Left lung (tissue), 10 donors: ENCODE data around the gene SMCHD1. TPM values are rescaled to one million over a fixed set of nuclear protein-coding genes. Genes with fewer than 3 reads are reported as not detected.
A peak's percentile ranks its signal among the peaks of the same experiment; 100 is the strongest.
"Not testable (repeated sequence)": the region's sequence is repeated elsewhere in the genome, so short reads cannot be mapped to it uniquely, and the experiment has no call there.

Source experiments
- ATAC-seq: fragments of 200-7000 bp; cut with Tn5 transposase; one replicate; pipeline ENCODE4 v1.9.1; 2020; ENCODE audit warnings: moderate library complexity
- DNase-seq, 4 donors: peaks; one replicate each; pipeline ENCODE4 v3.0.0-alpha.2; 2013 to 2020
- H3K27ac ChIP-seq, 2 donors: fragments of 200-600 bp; sonication (generic) in 1 of 2; one replicate each; pipeline versions ENCODE4 v1.5.0 to v1.8.0; 2020 to 2021
- H3K27me3 ChIP-seq, 2 donors: fragments of 200-600 bp; sonication (generic) in 1 of 2; one replicate each; pipeline versions ENCODE4 v1.5.0 to v1.8.0; 2020 to 2021
- H3K36me3 ChIP-seq, 2 donors: fragments of 200-600 bp; sonication (generic) in 1 of 2; one replicate each; pipeline versions ENCODE4 v1.5.0 to v1.8.0; 2020 to 2021
- H3K4me1 ChIP-seq, 2 donors: fragments of 200-600 bp; one replicate each; pipeline ENCODE4 v1.8.0; 2021
- H3K4me3 ChIP-seq, 2 donors: fragments of 200-600 bp; sonication (generic) in 1 of 2; one replicate each; pipeline versions ENCODE4 v1.5.0 to v1.8.0; 2020 to 2021; ENCODE audit warnings: mild to moderate bottlenecking in 1 of 2
- H3K9me3 ChIP-seq, 2 donors: fragments of 200-600 bp; sonication (generic) in 1 of 2; one replicate each; pipeline versions ENCODE4 v1.5.0 to v1.8.0; 2020 to 2021
- intact Hi-C, 2 donors: fragments of 100-400 bp; cut with DNase I; formaldehyde crosslinking; loops; one replicate each; pipeline versions ENCODE4 v1.11.2 to v1.14.2; 2022
- polyA plus RNA-seq, 6 donors: library from polyadenylated mRNA; unstranded; fragments of 120-200 nt; gene quantifications; one replicate each; pipeline ENCODE4 v1.2.1, GENCODE V29; 2013; ENCODE audit not compliant: insufficient read length in 6 of 6
- total RNA-seq, 2 donors: library from RNA; stranded (reverse); fragmentation: NEBNext Ultra II Directional; extraction: Animal tissue kit (Norgen Biotek cat#: 25700); gene quantifications; one replicate each; pipeline ENCODE4 v1.2.1, GENCODE V29; 2021
- TF ChIP-seq, protein P1 (sequence below), 2 donors: fragments of 200-600 bp; sonication (generic) in 1 of 2; IDR thresholded peaks; one replicate each; pipeline versions ENCODE4 v1.5.0 to v1.8.0; 2021; ENCODE audit warnings: antibody characterized with exemption in 2 of 2
- donor health status: DM: no; HTN: yes; CAD: no.
- donor health status: DM: no; HTN: no; CAD: no.

The SMCHD1 gene
- total and polyA plus RNA-seq, 8 donors = 42.3 to 83.1 (median 72.2) TPM

DNA sequence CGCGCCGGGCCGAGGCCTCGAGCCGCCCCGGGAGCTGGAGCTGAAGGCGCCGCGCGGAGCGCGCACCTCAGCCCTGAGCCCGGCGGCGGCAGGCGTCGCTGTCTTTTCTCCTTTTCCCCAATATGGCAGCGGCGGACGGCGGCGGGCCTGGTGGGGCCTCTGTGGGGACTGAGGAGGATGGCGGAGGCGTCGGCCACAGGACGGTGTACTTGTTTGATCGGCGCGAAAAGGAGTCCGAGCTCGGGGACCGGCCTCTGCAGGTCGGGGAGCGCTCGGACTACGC, 369 bp downstream of the SMCHD1 start:
- Histone ChIP-seq H3K36me3 (no peaks in the 10 kb centered on the region), H3K27me3 (no peaks in the 10 kb centered on the region), H3K27ac (peak overlapping the region; percentile 96 to 99), H3K4me3 (peak overlapping the region; percentile 67 to 96), H3K4me1 (peaks cover 12 to 58% of the 10 kb centered on the region in 2 donors), H3K9me3 (no peaks in the 10 kb centered on the region)
- DNase-seq (no peak), ATAC-seq (no peak)
- intact Hi-C loops = no loop called here
- TF ChIP-seq, protein P1, sequence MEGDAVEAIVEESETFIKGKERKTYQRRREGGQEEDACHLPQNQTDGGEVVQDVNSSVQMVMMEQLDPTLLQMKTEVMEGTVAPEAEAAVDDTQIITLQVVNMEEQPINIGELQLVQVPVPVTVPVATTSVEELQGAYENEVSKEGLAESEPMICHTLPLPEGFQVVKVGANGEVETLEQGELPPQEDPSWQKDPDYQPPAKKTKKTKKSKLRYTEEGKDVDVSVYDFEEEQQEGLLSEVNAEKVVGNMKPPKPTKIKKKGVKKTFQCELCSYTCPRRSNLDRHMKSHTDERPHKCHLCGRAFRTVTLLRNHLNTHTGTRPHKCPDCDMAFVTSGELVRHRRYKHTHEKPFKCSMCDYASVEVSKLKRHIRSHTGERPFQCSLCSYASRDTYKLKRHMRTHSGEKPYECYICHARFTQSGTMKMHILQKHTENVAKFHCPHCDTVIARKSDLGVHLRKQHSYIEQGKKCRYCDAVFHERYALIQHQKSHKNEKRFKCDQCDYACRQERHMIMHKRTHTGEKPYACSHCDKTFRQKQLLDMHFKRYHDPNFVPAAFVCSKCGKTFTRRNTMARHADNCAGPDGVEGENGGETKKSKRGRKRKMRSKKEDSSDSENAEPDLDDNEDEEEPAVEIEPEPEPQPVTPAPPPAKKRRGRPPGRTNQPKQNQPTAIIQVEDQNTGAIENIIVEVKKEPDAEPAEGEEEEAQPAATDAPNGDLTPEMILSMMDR (IDR thresholded peaks at IDR 0.05) = no peak

DNA sequence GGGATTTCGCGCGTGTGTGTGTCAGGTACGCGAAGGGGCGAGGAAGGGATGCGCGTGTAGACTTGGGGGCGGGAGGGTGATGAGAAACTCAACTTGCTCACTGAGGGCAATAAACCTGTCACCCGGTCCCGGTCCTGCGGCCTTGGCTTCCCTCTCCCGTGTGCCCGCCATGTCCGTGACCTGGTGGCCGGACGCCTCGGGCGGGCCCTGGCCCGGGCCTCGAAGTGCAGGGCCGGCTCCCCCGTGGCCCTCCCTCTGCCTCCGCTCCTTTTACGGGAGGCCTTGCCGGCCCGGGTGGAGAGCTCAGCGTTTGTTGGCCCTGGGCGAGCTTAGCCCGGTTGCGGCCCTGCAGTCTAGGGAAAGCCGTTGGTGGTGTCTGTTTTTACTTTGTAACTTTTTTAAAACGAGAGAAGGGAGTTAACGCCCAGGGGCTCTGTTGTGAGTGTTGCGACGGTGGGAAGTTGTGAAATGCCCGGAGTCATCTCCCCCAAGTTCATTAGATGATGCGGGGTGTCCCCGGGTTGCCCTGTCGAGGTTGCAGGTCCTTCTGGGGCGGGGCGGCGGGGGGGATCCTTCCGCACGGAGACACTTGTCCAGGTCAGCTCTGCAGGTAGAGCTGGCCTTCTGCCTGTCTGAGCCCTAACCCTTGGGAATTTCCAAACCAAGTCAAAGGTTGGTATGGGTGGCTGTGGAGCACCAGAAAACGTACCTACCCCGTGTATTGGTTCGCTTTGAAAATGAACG, 883 bp downstream of the SMCHD1 start:
- no peaks in the 10 kb centered on the region for H3K27me3 ChIP-seq
- H3K36me3 ChIP-seq = no peaks in the 10 kb centered on the region
- peaks cover 12 to 60% of the 10 kb centered on the region in 2 donors for H3K4me1 ChIP-seq
- H3K9me3 ChIP-seq = no peaks in the 10 kb centered on the region
- intact Hi-C loops = no loop called here
- peak overlapping the region; percentile 96 to 99 for H3K27ac ChIP-seq
- TF ChIP-seq, protein P1 (IDR thresholded peaks at IDR 0.05) = no peak
- DNase-seq (peak; percentile 46 to 88 (median 60)), ATAC-seq (peak; percentile 54)
- H3K4me3 ChIP-seq = peak overlapping the region; percentile 67 to 96

DNA sequence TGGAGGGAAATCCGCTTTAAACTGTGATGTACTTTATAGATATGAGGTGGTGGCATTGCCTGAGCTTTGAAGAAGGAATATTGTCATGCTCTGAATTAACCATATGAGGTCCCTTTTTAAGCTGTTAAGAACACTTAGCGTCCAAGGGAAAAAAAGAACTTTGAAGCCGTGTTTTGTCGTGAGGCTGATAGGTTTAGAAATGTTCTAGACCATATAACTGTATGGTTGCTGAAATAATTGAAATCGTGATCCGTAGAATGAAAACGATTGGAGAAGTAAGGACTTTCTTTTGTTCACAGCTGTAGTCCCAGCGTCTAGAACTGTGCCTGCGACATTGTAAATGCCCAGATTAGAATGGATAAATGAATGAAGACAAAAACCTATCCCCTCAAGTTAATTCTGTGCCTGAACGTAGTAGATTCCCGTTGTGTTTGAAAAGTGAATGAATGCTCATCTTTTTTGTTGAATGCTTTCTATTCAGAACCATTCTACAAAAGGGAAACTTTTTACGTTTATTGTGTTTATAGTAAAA, 1.5 kb downstream of the SMCHD1 start:
- ATAC-seq = no peak
- DNase-seq = no peak

DNA sequence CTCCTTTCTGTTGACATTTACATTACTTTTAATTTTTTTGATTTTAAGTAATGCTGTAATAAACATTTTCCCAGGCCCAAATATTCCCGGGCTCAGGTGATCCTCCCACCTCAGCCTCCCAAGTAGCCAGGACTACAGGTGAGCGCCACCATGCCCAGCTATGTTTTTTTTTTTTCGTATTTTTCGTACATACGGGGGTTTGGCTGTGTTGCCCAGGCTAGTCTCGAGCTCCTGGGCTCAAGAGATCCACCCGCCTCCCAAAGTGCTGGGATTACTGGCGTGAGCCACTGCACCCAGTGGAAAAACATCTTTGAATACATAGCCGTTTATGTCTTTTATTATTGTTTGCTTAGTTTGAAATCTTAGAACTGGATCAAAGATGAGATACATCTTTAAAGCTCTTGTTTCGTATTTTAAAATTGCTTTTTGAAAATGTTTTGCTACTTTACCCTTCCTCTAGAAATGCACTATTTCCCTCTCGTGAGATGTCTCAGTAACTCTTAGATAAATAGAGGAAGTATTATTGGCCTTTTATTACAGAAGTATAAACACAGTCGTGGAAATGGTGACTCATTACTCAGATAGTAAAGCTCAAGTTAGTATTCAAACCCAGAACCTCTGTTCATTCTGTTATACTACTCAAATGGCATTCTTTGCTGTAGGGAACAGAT, 2.4 kb downstream of the SMCHD1 start:
- intact Hi-C loops = no loop called here
- Histone ChIP-seq H3K27ac (peak overlapping the region; percentile 96 to 99), H3K4me1 (peaks cover 12 to 69% of the 10 kb centered on the region in 2 donors), H3K36me3 (no peaks in the 10 kb centered on the region), H3K4me3 (peak overlapping the region in 1 of 2 donors; percentile 96), H3K27me3 (no peaks in the 10 kb centered on the region), H3K9me3 (no peaks in the 10 kb centered on the region)
- ATAC-seq (peak; percentile 8), DNase-seq (no peak)
- TF ChIP-seq, protein P1 (IDR thresholded peaks at IDR 0.05) = no peak

More for the DNA sequence above, 1.5 kb downstream of the SMCHD1 start:
- peak overlapping the region; percentile 67 to 96 for H3K4me3 ChIP-seq
- no peaks in the 10 kb centered on the region for H3K9me3 ChIP-seq
- H3K27ac ChIP-seq = peak overlapping the region; percentile 96 to 99
- intact Hi-C loops = no loop called here
- H3K27me3 ChIP-seq = no peaks in the 10 kb centered on the region
- H3K4me1 ChIP-seq = peaks cover 12 to 63% of the 10 kb centered on the region in 2 donors
- TF ChIP-seq, protein P1 (IDR thresholded peaks at IDR 0.05) = no peak
- no peaks in the 10 kb centered on the region for H3K36me3 ChIP-seq

DNA sequence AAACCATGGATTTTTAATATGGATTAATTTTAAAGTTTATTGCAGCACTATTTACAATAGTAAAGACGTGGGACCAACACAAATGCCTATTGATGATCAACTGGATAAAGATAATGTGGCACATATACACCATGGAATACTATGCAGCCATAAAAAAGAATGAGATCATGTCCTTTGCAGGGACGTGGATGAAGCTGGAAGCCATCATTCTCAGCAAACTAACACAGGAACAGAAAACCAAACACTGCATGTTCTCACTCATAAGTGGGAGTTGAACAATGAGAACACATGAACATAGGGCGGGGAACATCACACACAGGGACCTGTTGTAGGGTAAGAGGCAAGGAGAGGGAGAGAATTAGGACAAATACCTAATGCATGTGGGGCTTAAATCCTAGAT, 5.3 kb downstream of the SMCHD1 start:
- H3K27me3 ChIP-seq, H3K9me3 ChIP-seq, ATAC-seq, H3K4me3 ChIP-seq, DNase-seq, intact Hi-C loops, H3K36me3 ChIP-seq, H3K27ac ChIP-seq: not testable (repeated sequence)
- peaks cover 19 to 75% of the 10 kb centered on the region in 2 donors for H3K4me1 ChIP-seq

DNA sequence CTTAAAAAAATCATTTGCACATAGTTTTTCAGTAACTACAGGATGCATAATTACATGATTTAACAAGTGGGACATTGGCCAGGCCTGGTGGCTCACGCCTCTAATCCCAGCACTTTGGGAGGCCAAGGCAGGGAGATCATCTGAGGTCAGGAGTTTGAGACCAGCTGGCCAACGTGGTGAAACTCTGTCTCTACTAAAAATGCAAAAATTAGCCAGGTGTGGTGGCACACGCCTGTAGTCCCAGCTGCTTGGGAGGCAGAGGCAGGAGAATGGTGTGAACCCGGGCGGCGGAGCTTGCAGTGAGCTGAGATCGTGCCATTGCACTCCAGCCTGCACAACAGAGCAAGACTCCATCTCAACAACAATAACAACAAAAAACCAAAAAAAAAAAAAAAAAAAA, 6.8 kb downstream of the SMCHD1 start:
- DNase-seq, H3K36me3 ChIP-seq, ATAC-seq, H3K27ac ChIP-seq, H3K4me3 ChIP-seq, intact Hi-C loops, H3K27me3 ChIP-seq, H3K9me3 ChIP-seq: not testable (repeated sequence)
- peaks cover 19 to 78% of the 10 kb centered on the region in 2 donors for H3K4me1 ChIP-seq
